Measurements from ENCODE around the gene TP53TG5.

The TP53TG5 gene

DNA sequence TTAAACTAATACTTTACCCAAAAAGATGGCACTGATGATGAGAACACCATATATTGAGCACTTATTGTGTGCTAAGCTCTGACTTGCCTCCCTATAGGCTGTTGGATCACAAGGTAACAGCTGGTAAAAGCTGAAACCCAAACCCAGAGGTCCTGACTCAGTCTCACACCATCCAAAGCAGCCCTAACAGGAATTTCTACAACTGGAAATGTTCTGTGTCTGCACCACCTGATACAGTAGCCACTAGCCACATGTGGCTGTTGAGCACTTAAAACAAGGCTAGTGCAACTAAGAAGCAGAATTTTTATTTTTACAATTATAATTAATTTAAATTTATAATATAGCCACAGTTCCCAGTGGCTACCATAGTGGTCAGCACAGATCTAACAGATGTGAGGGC lies 54.4 kb downstream of the TP53TG5 start:
- DNase-seq (ENCODE audit: low spot score) = no peak

GRCh38 chr20:45322952-45323383 lies 55.2 kb downstream of the TP53TG5 start:
- DNase-seq (ENCODE audit: low spot score) = no peak
